HUES64 (cell line): ENCODE results near the gene TBC1D22B.

Experiments used
- H3K27ac ChIP-seq: 2 replicates; pipeline ENCODE4 v1.7.0; 2013; ENCODE audit warnings: low read depth, low read length, inconsistent platforms
- H3K27me3 ChIP-seq: 2 replicates; pipeline ENCODE4 v1.6.1; 2013; ENCODE audit warnings: mild to moderate bottlenecking, low read length; ENCODE audit not compliant: insufficient read depth
- H3K36me3 ChIP-seq: 2 replicates; pipeline ENCODE4 v1.6.1; 2013; ENCODE audit warnings: mild to moderate bottlenecking, low read length; ENCODE audit not compliant: insufficient read depth
- H3K4me1 ChIP-seq: 2 replicates; pipeline ENCODE4 v1.6.1; 2013; ENCODE audit warnings: mild to moderate bottlenecking, low read length, moderate library complexity; ENCODE audit not compliant: insufficient read depth
- H3K4me3 ChIP-seq: 2 replicates; pipeline ENCODE4 v1.5.1; 2013; ENCODE audit warnings: mild to moderate bottlenecking, low read length, moderate library complexity
- H3K9ac ChIP-seq: 2 replicates; pipeline ENCODE4 v1.6.1; 2013; ENCODE audit warnings: mild to moderate bottlenecking, low read depth, low read length
- H3K9me3 ChIP-seq: 2 replicates; pipeline ENCODE4 v1.6.1; 2013; ENCODE audit warnings: low read depth, low read length; ENCODE audit not compliant: insufficient read depth
- WGBS: fragments of 150-250, 120-280 bp; methylation state at CpG from one replicate; pipeline ENCODE4 v1.1.7; 2013; ENCODE audit warnings: missing lambda C conversion rate; 5-methylcytosine and 5-hydroxymethylcytosine counted together

TBC1D22B gene

DNA sequence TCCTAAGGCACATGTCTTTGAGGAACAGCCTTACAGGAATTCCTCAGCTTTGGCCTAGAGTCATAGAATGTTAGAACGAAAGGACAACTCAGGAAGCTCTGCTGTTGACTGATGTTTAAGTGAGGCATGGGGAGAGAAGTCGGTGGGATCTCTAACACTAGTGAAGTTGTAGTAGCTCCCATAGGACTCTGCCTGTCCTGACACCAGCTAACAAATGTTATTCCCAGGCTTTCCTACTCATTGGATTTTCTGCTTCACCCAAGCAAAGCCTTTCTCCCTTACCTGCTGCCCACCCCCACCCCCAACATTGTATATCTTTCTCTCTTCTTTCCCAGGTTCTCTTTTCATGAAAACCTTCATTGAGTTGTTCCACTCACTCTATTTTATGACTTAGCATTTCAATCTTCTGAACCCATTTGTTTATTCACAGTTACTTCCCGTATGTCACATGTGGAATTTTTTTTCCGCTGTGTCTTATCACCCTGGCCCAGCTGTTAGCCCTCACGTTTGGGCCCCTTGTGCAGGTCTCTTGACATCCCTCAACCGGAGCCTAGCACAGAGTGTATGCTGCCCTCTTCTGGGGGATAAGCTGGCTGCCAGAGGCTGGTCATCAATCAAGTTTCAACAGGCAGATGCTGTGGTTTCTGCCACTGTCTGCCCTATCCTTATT lies 57.0 kb downstream of the TBC1D22B start:
- Histone ChIP-seq H3K4me3 (no peak overlapping the region), H3K9ac (no peak overlapping the region), H3K27ac (no peak overlapping the region), H3K36me3 (peaks cover 67% of the 10 kb centered on the region), H3K9me3 (no peaks in the 10 kb centered on the region), H3K4me1 (no peaks in the 10 kb centered on the region), H3K27me3 (no peaks in the 10 kb centered on the region)
- 75% methylated on average over 6 of the region's 6 CpGs for WGBS

DNA sequence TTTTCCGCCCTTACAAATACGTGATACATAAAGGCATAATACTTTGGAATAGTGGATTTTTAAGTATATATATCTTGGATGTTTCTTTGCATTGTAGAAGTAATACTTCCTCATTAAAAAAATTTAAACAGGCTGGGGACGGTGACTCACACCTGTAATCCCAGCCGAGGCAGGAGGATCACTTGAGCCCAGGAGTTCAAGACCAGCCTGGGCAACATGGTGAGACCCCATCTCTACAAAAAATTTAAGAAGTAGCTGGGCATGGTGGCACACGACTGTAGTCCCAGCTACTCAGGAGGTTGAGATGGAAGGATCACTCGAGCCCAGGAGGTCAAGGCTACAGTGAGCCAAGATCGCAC lies 57.6 kb downstream of the TBC1D22B start:
- Histone ChIP-seq H3K36me3 (peaks cover 71% of the 10 kb centered on the region), H3K9ac (no peak overlapping the region), H3K27me3 (no peaks in the 10 kb centered on the region), H3K9me3 (no peaks in the 10 kb centered on the region), H3K4me3 (no peak overlapping the region), H3K4me1 (no peaks in the 10 kb centered on the region), H3K27ac (no peak overlapping the region)
- WGBS = 90% methylated on average over 5 of the region's 7 CpGs

DNA sequence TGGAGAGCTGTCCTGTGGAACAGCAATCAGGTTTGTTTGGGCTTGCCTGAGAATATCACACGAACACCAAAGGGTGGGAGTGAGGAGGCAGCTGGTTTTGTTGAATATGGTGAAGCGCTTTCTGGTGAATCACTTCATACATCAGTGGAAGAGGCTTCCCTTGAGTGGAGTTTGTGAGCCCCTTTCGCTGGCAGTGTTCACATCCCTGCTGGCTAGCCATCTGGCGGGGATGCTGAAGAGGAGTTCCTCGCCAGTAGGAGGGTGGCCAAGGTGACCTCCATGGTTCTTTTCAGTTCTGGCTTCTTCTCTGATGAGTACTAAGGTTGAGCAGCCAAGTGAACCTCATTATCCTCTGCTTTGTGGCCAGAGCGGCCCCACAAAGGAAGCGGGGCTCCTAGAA lies 58.5 kb downstream of the TBC1D22B start:
- no peaks in the 10 kb centered on the region for H3K27me3 ChIP-seq
- H3K4me3 ChIP-seq = no peak overlapping the region
- 94% methylated on average over 7 of the region's 7 CpGs for WGBS
- no peak overlapping the region for H3K27ac ChIP-seq
- peaks cover 80% of the 10 kb centered on the region for H3K36me3 ChIP-seq
- H3K9me3 ChIP-seq = no peaks in the 10 kb centered on the region
- no peaks in the 10 kb centered on the region for H3K4me1 ChIP-seq
- H3K9ac ChIP-seq = no peak overlapping the region

DNA sequence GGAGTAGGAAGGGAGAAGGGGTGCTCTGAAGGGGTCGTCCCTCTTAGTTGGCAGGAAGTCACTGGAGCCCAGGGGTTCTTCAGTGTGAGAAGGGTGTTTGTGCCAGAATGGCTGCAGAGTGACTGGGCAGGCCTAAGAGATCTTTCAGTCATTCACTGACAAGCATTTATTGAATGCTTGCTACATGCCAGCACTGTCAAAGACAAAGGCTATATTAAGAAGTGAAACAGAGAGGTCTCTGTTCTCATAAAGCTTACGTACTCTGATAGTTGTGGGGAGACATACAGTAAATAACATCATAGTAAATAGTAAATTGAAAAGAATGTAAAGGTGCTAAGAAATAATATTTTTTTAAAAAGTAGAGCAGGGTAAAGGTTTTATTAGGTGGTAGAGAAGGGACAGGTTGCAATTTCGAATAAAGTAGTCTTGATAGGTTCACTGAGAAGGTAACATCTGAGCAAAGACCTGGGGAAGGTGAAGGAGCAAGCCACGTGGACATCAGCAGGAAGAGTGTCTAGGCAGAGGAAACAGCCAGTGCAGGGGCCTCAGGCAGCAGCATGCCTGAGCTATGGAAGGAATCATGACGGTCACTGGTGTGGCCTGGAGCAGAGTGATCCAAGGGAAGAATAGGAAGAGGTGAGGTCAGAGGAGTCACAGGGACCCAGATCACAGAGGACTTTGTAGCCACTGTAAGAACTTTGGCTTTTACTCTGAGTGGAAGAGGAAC lies 59.9 kb downstream of the TBC1D22B start:
- WGBS = 92% methylated on average over 5 of the region's 5 CpGs
- H3K4me3 ChIP-seq = no peak overlapping the region
- H3K36me3 ChIP-seq = peaks cover 92% of the 10 kb centered on the region
- H3K9ac ChIP-seq = no peak overlapping the region
- H3K4me1 ChIP-seq = no peaks in the 10 kb centered on the region
- H3K27ac ChIP-seq = no peak overlapping the region
- no peaks in the 10 kb centered on the region for H3K27me3 ChIP-seq
- H3K9me3 ChIP-seq = no peaks in the 10 kb centered on the region

DNA sequence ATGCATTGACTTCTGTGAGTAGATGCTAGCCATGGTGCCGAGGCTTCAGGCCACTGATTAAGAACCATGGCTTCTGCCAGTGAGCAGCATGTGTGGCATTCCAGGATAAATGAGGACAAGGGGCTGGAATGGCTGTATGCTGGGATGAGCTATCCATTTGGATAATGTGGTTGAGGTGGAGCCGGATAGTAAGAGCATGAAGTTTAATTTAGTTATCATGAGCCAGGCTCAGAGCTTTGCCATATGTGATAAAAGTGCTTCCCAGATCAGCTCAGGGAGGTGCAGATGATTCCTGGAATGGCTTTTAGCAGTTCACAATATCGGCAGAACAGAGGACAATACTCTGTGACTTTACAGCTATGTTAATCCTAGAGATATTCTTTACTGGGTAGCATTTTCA lies 61.6 kb downstream of the TBC1D22B start:
- H3K9me3 ChIP-seq = no peaks in the 10 kb centered on the region
- no peak overlapping the region for H3K9ac ChIP-seq
- WGBS = 89% methylated on average over 3 of the region's 3 CpGs
- H3K36me3 ChIP-seq = peaks cover 83% of the 10 kb centered on the region
- no peaks in the 10 kb centered on the region for H3K27me3 ChIP-seq
- no peak overlapping the region for H3K4me3 ChIP-seq
- H3K4me1 ChIP-seq = no peaks in the 10 kb centered on the region
- H3K27ac ChIP-seq = no peak overlapping the region

DNA sequence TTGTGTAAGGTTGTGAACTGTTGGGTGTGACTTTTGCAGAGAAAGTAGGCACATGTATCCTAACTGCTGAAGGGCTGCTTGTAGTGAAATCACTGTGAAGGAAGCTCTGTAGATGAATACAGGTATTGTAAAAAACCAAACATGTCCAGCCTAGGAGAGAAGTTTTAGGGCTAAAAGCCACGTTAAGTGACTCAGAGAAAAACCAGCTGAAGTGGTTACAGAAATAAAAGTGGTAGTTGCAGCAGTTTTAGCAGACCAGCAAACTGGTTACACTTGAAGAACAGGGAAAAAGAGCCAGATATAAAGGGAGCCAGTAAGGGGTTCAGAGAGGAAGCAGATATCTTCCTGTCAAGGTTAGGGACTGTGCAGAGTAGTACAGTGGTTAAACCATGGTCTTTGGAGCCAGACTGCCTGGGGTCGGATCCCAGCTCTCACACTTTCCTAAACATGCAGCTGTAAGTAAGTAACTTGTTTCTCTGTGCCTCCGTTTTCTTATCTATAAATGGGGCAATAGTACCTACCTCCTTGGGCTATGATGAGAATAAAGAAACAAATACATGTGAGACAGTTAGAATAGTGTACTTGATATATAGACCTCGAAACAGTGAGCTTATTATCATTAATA lies 62.4 kb downstream of the TBC1D22B start:
- H3K9ac ChIP-seq = no peak overlapping the region
- peaks cover 81% of the 10 kb centered on the region for H3K36me3 ChIP-seq
- H3K27ac ChIP-seq = no peak overlapping the region
- H3K4me3 ChIP-seq = no peak overlapping the region
- H3K9me3 ChIP-seq = no peaks in the 10 kb centered on the region
- no peaks in the 10 kb centered on the region for H3K27me3 ChIP-seq
- H3K4me1 ChIP-seq = no peaks in the 10 kb centered on the region
- WGBS = 87% methylated on average over 2 of the region's 4 CpGs

DNA sequence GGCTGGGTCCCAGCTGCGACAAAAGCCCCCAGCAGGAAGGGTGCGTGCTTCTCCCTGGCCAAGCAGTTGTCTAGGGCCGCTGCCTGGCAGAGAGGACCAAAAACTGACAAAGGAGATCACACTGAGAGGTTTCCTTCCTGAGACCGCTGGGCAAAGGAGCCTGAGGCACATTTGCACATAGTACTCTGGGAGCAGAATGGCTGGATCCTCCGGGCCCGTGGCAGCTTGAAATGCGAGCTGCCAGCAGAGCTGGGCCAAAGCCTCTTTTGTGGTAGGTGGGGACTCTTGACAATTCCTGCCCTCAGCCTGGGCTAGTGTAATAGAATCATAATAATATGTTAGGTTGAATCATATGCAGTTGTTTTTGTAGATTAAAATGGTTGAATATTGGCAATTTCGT lies 63.1 kb downstream of the TBC1D22B start:
- 91% methylated on average over 8 of the region's 8 CpGs for WGBS
- no peak overlapping the region for H3K27ac ChIP-seq
- H3K4me3 ChIP-seq = no peak overlapping the region
- H3K9me3 ChIP-seq = no peaks in the 10 kb centered on the region
- H3K4me1 ChIP-seq = no peaks in the 10 kb centered on the region
- no peaks in the 10 kb centered on the region for H3K27me3 ChIP-seq
- H3K9ac ChIP-seq = no peak overlapping the region
- H3K36me3 ChIP-seq = peaks cover 74% of the 10 kb centered on the region

DNA sequence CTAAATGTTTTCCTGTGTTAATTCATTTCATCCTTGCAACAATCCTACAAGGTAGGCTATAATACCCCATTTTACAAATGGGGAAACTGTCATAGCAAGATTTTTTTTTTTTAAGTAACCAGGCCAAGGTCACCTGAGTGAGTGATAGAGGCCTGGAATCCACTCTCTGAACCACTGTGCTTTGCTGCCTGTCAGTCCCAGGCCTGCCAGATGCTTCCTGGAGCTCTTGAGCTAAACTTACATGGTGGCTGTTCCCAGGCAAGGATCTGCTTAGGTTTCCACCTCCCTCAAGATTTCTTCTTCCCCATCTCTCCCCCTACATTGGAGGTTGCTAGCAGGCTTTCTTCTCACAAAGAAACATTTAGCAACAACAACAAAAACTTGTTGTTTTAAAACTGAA lies 63.5 kb downstream of the TBC1D22B start:
- Histone ChIP-seq H3K9me3 (no peaks in the 10 kb centered on the region), H3K27me3 (no peaks in the 10 kb centered on the region), H3K36me3 (peaks cover 69% of the 10 kb centered on the region), H3K27ac (no peak overlapping the region), H3K9ac (no peak overlapping the region), H3K4me1 (no peaks in the 10 kb centered on the region), H3K4me3 (no peak overlapping the region)

DNA sequence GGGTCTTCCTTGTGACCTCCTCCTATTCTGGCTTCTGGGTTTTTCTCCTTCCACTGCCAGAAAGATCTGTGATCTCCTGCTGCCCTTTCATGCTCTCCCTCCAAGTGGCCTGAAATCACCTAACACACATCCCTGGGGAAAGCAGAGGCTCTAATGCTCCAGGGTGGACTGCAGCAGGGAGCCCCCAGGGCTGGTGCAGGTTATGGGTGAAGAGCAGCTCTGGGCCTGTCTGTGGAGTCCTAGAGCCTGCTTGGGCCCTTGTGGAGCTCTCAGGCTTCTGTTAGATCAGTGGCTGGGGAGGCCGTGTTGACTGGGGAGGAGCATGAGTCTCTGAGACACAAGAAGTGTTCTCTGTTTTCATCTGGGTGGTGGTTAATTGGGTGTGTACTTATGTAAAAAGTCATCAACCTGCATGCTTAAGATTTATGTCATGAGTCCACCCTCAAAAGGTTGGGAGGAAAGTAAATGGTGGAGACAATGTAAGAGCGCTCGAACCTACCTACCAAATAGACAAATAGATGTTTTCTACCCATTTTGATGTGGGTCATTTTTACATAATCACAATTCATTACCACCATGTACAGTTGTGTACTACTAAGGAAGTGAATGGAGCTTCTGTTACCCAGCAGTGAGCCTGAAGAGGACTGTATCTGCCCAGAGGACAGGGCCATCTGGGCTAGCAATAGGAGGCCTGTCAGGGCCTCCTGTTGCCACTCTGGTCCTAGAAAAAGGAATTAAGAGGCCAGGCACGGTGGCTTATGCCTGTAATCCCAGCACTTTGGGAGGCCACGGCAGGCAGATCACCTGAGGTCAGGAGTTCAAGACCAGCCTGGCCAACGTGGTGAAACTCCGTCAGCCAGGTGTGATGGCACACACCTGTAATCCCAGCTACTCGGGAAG lies 64.2 kb downstream of the TBC1D22B start:
- H3K9ac ChIP-seq = no peak overlapping the region
- peaks cover 63% of the 10 kb centered on the region for H3K36me3 ChIP-seq
- H3K4me1 ChIP-seq = no peaks in the 10 kb centered on the region
- H3K4me3 ChIP-seq = no peak overlapping the region
- 93% methylated on average over 6 of the region's 8 CpGs for WGBS
- H3K9me3 ChIP-seq = no peaks in the 10 kb centered on the region
- no peaks in the 10 kb centered on the region for H3K27me3 ChIP-seq
- H3K27ac ChIP-seq = no peak overlapping the region

DNA sequence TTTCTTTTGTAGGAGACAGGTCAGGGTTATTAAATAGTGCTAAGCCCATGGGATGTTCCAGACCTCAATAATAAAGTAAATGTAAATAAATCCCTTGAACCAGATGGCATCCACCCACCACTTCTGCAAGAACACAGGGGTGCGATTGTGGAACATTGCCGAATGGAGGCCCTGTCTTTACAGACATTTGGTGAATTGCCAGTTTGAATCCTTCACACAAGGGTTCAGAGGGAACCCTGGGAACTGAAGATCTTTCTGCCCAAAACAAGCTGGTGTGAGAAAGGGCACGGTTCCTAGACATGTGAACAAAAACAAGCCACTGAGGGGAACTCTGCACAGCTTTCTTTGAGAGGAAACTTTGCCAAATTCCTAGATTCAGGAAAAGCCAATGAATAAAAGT lies 66.0 kb downstream of the TBC1D22B start:
- Histone ChIP-seq H3K9me3 (no peaks in the 10 kb centered on the region), H3K4me3 (no peak overlapping the region), H3K36me3 (peaks cover 44% of the 10 kb centered on the region), H3K27ac (no peak overlapping the region), H3K27me3 (no peaks in the 10 kb centered on the region), H3K9ac (no peak overlapping the region), H3K4me1 (no peaks in the 10 kb centered on the region)
- WGBS = 62% methylated on average over 3 of the region's 3 CpGs
